Omental fat pad (tissue), 4 donors: ENCODE measurements around the gene MAPT. TPM values are rescaled to one million over a fixed set of nuclear protein-coding genes. Genes with fewer than 3 reads are reported as not detected.
A peak's percentile ranks its signal among the peaks of the same experiment; 100 is the strongest.
"Not testable (repeated sequence)": the region's sequence is repeated elsewhere in the genome, so short reads cannot be mapped to it uniquely, and the experiment has no call there.

Source experiments
- ATAC-seq: fragments of 150-250 bp; one replicate; pipeline ENCODE4 v1.9.1; 2016; ENCODE audit warnings: mild to moderate bottlenecking, moderate library complexity; ENCODE audit not compliant: low FRiP score
- DNase-seq: peaks from one replicate; pipeline ENCODE4 v3.0.0-alpha.2; 2019; ENCODE audit warnings: low spot score
- CTCF ChIP-seq, 3 donors: fragments of 450-650 bp; IDR thresholded peaks; one replicate each; pipeline ENCODE4 v1.5.1; 2016 to 2017; ENCODE audit warnings: antibody characterized with exemption in 3 of 3, mild to moderate bottlenecking in 3 of 3, moderate library complexity in 2 of 3
- total RNA-seq, 4 donors: library from RNA; depleted of rRNA; stranded (reverse); fragments of >200 nt; gene quantifications; one replicate each; pipeline ENCODE4 v1.1.0, GENCODE V29; 2016

MAPT gene
- total RNA-seq, 4 donors from 2014 or later = 4.3 to 18.2 (median 6.4) TPM

GRCh38 chr17:46010597-46011186, 116.3 kb downstream of the MAPT start:
- DNase-seq (no peak), ATAC-seq (no peak)

GRCh38 chr17:46011711-46012505, 117.6 kb downstream of the MAPT start:
- DNase-seq (no peak), ATAC-seq (no peak)
- no peak for TF ChIP-seq CTCF (IDR thresholded peaks at IDR 0.05)

More at GRCh38 chr17:46010597-46011186, 116.3 kb downstream of the MAPT start:
- TF ChIP-seq CTCF (IDR thresholded peaks at IDR 0.05) = no peak

GRCh38 chr17:46012506-46013079, 118.2 kb downstream of the MAPT start:
- no peak for TF ChIP-seq CTCF (IDR thresholded peaks at IDR 0.05)
- DNase-seq = no peak
- ATAC-seq = no peak

- ATAC-seq (no peak), DNase-seq (no peak)
- TF ChIP-seq CTCF (IDR thresholded peaks at IDR 0.05) = no peak
Observed at GRCh38 chr17:46013127-46013501, 118.8 kb downstream of the MAPT start.

- no peak for TF ChIP-seq CTCF (IDR thresholded peaks at IDR 0.05)
- no peak for DNase-seq
- no peak for ATAC-seq
Observed at GRCh38 chr17:46013502-46014165, 119.3 kb downstream of the MAPT start.

DNA sequence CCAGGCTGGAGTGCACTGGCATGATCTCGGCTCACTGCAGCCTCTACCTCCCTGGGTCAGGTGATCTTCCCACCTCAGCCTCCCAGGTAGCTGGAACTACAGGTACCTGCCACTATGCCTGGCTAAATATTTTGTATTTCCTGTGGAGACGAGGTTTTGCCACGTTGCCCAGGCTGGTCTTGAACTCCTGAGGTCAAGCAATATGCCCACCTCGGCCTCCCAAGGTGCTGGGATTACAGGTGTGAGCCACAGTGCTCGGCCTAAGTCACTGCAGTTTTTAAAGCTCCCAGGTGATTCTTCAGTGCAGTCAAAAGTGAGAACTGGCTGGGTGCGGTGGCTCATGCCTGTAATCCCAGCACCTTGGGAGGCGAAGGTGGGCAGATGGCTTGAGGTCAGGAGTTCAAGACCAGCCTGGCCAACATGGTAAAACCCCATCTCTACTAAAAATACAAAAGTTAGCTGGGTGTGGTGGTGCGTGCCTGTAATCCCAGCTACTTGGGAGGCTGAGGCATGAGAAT, 125.1 kb downstream of the MAPT start:
- DNase-seq = peak; percentile 1
- not testable (repeated sequence) for ATAC-seq
